BJ (cell line): ENCODE data around the gene PITPNC1. TPM values are rescaled to one million over a fixed set of nuclear protein-coding genes. Genes with fewer than 3 reads are reported as not detected.

Experiments
- CTCF ChIA-PET: fragments of 350-600 bp; formaldehyde crosslinking; extraction: SDS; loops from one replicate; lab custom pipeline; 2021; ENCODE audit warnings: antibody characterized with exemption, inconsistent platforms; lab: Yijun Ruan, JAX
- POLR2A ChIA-PET: fragments of 300-600 bp; sonication (Branson Sonifier 250); formaldehyde crosslinking; extraction: SDS; loops from one replicate; lab custom pipeline; 2021; ENCODE audit warnings: antibody characterized with exemption; lab: Charles Lee
- DNase-seq: peaks from one replicate; pipeline ENCODE4 v3.0.0-alpha.2; 2011; ENCODE audit warnings: low read depth
- H3K27me3 ChIP-seq: 2 replicates; pipeline ENCODE4 v1.6.0; 2011; ENCODE audit warnings: low read length; ENCODE audit not compliant: control insufficient read depth, insufficient read depth
- H3K36me3 ChIP-seq: 2 replicates; pipeline ENCODE4 v1.5.1; 2011; ENCODE audit warnings: low read length; ENCODE audit not compliant: control insufficient read depth, insufficient read depth
- H3K4me3 ChIP-seq: 2 replicates; pipeline ENCODE4 v1.5.1; 2011; ENCODE audit warnings: low read depth, mild to moderate bottlenecking, control low read depth, low read length
- polyA plus RNA-seq: library from polyadenylated mRNA; depleted of rRNA; stranded (reverse); fragments of >200 nt; gene quantifications from 2 replicates; pipeline ENCODE4 v1.2.3, GENCODE V29; 2011
- TF ChIP-seq, protein P1 (sequence below): IDR thresholded peaks from 2 replicates; pipeline ENCODE4 v1.5.1; 2011; ENCODE audit warnings: low read depth, mild to moderate bottlenecking, control low read depth, inconsistent platforms, low read length, moderate library complexity; ENCODE audit not compliant: insufficient read depth

The PITPNC1 gene
- polyA plus RNA-seq, 1 experiment = 4.6 TPM

DNA sequence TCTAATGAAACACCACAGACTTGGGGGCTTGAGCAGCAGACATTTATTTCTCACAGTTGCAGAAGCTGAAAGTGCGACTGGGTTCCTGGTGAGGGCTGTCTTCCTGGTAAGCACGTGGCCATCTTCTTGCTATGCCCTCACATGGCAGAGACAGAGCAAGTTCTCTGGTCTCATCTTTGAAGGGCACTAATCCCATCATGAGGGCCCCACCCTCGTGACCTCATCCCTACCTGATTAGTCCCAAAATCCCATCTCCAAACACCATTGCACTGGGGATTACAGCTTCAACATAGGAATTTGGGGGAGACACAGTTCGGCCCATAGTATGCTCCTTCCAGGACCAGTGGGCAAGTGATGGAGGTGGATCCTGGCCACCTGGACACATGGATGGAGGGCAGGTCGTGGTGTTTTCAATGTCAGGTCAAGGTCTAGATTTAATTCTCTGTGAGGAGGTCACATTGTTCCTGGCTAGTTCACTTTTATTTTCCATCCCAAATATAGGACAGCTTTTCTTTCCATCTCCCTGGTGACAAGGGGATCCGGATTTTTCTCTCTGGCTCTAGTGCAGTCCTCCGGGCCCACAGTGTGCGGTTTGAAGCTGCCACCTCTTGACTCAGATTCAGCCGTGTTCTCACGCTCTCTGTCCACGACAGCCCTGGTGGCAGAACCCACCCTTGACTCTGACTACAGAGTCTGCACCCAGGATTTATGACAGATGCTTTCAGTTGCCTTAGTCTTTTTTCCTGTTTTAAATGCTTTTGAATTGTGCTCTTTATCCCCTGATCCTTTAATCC lies 180.2 kb downstream of the PITPNC1 start:
- CTCF ChIA-PET = interaction anchor here (0.5 to 1.6 kb wide), 4 partner anchors 13 to 179 kb away, joined by 3 to 4 read pairs (median 4); no protein-coding TSS in a partner anchor
- POLR2A ChIA-PET = no interaction called here
- H3K4me3 ChIP-seq = no peak overlapping the region

DNA sequence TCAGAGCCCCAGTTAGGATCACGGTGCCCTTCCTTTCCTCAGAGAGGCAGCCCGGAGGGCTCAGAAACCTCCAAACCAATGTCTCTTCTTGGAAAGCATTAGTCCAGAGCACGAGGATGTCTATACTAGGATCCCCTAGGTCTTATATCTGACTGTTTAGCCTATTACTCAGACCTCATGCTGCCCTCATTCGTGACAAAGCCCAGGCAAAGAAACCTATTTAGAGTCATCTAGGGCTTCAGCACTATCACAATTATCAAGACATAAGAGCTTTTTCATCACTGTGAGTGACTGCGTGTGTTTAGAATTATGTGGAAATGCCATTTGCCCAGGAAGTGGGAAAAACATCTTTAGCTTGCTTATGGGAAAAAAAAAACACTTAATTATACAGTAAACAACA lies 180.8 kb downstream of the PITPNC1 start:
- CTCF ChIA-PET = interaction anchor here (1.6 kb wide), 1 partner anchor 13 kb away, joined by 4 read pairs; no protein-coding TSS in a partner anchor
- POLR2A ChIA-PET = no interaction called here

More for the DNA sequence above, 180.2 kb downstream of the PITPNC1 start:
- Histone ChIP-seq H3K36me3 (no peaks in the 10 kb centered on the region), H3K27me3 (no peaks in the 10 kb centered on the region)
- DNase-seq = no peak
- TF ChIP-seq, protein P1, sequence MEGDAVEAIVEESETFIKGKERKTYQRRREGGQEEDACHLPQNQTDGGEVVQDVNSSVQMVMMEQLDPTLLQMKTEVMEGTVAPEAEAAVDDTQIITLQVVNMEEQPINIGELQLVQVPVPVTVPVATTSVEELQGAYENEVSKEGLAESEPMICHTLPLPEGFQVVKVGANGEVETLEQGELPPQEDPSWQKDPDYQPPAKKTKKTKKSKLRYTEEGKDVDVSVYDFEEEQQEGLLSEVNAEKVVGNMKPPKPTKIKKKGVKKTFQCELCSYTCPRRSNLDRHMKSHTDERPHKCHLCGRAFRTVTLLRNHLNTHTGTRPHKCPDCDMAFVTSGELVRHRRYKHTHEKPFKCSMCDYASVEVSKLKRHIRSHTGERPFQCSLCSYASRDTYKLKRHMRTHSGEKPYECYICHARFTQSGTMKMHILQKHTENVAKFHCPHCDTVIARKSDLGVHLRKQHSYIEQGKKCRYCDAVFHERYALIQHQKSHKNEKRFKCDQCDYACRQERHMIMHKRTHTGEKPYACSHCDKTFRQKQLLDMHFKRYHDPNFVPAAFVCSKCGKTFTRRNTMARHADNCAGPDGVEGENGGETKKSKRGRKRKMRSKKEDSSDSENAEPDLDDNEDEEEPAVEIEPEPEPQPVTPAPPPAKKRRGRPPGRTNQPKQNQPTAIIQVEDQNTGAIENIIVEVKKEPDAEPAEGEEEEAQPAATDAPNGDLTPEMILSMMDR = no peak

DNA sequence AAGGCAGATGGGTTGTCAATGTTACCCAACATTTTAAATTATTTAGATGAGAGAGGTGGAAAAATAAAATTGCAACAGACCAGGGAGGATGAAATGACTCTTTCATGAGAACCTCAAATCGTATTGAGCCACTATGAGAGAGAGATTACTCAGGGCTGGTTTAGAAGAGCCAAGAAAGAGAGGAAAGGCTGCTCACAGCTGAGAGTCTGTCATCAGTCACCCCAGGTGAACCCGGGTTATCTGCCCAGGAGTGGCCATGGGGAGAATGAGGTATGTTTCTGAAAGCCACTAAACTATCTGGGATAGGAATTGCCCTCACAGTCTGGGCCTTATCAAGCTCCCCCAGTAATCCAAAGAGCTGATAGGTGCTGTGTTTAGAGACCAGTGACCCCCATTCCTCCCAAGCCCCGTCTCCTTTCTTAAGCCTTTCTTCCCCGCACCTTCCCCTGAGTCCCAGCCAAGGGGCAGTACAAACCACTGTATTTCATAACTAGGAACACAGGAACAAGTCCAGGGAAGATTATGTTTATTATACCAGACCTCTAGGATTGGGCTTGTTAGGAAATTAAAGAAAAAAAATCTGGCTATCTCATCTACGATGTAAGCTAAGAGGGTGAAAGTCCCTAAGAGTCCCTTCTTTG lies 181.8 kb downstream of the PITPNC1 start:
- ChIA-PET CTCF (interaction anchor here (0.8 to 1.4 kb wide), 2 partner anchors 21 to 51 kb away, joined by 3 to 4 read pairs; no protein-coding TSS in a partner anchor), POLR2A (no interaction called here)
- H3K27me3 ChIP-seq = no peaks in the 10 kb centered on the region
- H3K4me3 ChIP-seq = no peak overlapping the region
- no peak for DNase-seq
- TF ChIP-seq, protein P1 = no peak
- no peaks in the 10 kb centered on the region for H3K36me3 ChIP-seq

More for the DNA sequence above, 180.8 kb downstream of the PITPNC1 start:
- Histone ChIP-seq H3K36me3 (no peaks in the 10 kb centered on the region), H3K27me3 (no peaks in the 10 kb centered on the region), H3K4me3 (no peak overlapping the region)
- TF ChIP-seq, protein P1 = no peak
- no peak for DNase-seq

DNA sequence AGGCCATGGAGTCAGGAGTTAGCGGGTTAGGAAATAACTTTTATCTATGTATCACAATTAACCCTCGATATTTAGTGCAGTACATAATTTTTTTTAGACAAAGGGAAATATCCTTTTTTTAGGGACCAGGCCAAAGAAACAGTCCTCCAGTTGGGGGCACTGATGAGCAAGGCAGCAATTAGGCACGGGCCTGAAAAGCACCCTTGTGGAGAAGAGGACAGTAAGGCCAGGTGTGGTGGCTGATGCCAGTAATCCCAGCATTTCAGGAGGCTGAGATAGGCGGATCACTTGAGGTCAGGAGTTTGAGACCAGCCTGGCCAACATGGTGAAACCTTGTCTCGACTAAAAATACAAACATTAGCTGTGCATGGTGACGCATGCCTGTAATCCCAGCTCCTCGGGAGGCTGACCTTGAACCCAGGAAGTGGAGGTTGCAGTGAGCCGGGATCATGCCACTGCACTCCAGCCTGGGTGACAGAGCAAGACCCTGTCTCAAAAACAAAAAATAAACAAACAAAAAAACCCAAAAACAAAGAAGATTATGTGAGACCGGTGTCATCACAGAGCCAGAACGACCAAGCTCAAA lies 182.4 kb downstream of the PITPNC1 start:
- no peak overlapping the region for H3K4me3 ChIP-seq
- no peak for DNase-seq
- TF ChIP-seq, protein P1 = no peak
- ChIA-PET CTCF (interaction anchor here (0.8 to 1.4 kb wide), 3 partner anchors 22 to 51 kb away, joined by 3 to 4 read pairs (median 3); no protein-coding TSS in a partner anchor), POLR2A (no interaction called here)
- H3K27me3 ChIP-seq = no peaks in the 10 kb centered on the region
- no peaks in the 10 kb centered on the region for H3K36me3 ChIP-seq

DNA sequence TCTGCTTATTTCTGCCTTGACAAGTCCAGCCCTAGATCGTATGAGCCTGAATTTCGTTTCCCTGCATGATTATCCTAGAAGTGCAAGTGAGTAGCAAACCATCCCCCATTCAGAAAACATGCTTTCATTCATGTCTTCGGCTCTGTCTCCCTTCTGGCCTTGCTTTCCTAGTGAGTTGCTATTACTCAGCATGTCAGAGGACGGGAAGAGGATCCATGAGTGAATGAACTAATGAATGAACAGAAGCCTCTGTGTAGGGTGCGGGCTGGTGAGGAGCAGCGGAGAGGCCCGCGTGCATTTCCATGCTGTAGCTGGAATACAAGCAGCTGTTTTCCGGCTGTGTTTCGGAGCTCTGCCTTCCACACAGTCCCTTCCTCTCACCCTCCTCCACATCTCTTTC lies 184.9 kb downstream of the PITPNC1 start:
- no peaks in the 10 kb centered on the region for H3K27me3 ChIP-seq
- no peaks in the 10 kb centered on the region for H3K36me3 ChIP-seq
- POLR2A ChIA-PET = no interaction called here
- CTCF ChIA-PET = interaction anchor here (2.1 kb wide), 1 partner anchor 9 kb away, joined by 8 read pairs; no protein-coding TSS in a partner anchor
- H3K4me3 ChIP-seq = no peak overlapping the region
- TF ChIP-seq, protein P1 = no peak
- DNase-seq = no peak
